GM21737 (cell line): Measurements from ENCODE around the gene B4GALT5.
A peak's percentile ranks its signal among the peaks of the same experiment; 100 is the strongest.
"Not testable (repeated sequence)": the region's sequence is repeated elsewhere in the genome, so short reads cannot be mapped to it uniquely, and the experiment has no call there.

Experiments
- ATAC-seq: cut with Tn5 transposase; IDR thresholded peaks from one replicate; pipeline ENCODE4 v1.9.1; 2021; ENCODE audit warnings: mild to moderate bottlenecking, moderate library complexity; ENCODE audit not compliant: unreplicated experiment

The B4GALT5 gene

GRCh38 chr20:49739042-49739441 lies 25.4 kb upstream of the B4GALT5 start:
- no peak for ATAC-seq

- no peak for ATAC-seq
Observed at GRCh38 chr20:49737260-49737659, 23.6 kb upstream of the B4GALT5 start.

DNA sequence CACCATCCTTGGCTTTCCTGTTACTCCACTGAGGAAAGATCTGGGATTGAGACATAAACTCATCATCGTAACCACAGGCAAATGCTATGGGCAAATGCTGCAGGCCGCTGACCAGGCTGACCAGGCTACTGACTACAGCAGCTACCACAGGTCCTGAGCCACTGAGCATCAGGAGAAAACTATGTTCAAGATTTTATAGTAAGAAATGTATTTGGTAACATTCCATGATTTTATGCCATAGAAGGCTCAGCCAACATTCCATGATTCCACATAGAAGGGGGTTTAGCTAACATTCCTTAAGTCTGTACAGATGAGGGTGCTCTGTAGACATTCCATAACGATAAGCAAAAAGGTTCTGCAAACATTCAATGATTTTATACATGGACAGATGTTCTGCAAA lies 16.1 kb upstream of the B4GALT5 start:
- ATAC-seq: no peak

DNA sequence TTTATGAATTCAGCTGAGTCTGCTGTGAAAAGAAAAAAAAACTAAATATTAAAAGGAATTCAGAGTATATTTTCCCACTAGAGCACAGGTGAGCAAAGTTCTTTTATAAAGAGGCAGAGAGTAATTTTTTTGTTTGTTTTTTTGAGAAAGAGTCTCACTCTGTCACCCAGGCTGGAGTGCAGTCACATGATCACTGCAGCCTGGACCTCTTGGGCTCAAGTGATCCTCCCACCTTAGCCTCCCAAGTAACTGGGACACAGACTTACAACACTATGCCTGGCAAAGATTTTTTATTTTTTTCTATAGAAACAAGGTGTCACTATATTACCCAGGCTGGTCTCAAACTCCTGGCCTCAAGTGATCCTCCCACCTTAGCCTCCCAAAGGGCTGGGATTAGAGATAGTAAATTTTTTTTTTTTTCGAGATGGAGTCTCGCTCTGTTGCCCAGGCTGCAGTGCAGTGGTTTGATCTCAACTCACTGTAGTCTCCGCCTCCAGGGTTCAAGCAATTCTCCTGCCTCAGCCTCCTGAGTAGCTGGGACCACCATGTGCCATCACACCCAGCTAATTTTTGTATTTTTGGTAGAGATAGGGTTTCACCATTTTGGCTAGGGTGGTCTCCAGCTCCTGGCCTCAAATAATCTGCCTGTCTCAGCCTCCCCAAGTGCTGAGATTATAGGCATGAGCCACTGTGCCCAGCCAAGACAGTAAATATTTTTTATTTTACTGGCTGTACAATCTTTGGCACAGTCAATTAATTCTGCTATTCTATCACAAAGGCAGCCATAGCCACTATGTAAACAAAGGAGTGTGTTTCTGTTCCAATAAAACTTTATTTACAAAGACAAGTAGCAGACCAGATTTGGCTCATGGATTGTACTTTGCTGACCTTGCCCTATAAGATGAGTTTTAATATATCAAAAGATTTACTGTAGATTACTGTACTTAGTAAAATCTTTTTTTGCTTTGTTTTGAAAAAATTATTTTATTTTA lies 14.5 kb upstream of the B4GALT5 start:
- no peak for ATAC-seq

- ATAC-seq: no peak
Observed at GRCh38 chr20:49727478-49727877, 13.8 kb upstream of the B4GALT5 start.

DNA sequence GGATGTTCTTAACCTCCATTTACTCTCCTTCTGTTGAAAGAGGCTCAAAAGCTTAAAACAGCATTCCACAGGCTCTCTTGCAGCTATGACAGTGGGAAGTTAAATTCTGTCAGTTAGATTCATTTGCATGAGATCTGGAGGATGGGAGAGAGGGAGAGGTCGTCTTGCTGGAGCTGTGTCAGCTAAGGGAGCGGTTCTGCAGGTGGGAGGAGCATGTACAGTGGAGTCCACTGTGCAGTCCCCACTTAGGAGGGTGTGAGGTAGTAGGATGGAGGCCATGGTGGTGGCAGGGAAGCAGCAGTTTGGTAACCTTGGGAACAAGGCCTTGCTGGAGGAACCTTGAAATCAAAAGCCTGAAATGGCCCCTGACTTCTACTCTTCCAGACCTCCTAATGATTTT lies 12.0 kb upstream of the B4GALT5 start:
- ATAC-seq: no peak

DNA sequence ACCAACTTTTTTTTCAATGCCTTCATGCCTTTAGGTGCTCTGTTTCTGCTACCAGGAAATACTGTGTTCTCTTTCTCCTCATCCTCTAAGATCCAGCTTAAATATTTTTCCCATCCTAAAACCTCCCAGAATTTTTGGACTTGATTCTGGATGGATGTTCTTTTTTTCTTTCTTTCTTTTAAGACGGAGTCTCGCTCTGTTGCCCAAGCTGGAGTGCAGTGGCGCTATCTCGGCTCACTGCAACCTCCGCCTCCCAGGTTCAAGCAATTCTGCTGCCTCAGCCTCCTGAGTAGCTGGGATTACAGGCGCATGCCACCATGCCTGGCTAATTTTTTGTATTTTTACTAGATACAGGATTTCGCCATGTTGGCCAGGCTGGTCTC lies 11.5 kb upstream of the B4GALT5 start:
- ATAC-seq: not testable (repeated sequence)

DNA sequence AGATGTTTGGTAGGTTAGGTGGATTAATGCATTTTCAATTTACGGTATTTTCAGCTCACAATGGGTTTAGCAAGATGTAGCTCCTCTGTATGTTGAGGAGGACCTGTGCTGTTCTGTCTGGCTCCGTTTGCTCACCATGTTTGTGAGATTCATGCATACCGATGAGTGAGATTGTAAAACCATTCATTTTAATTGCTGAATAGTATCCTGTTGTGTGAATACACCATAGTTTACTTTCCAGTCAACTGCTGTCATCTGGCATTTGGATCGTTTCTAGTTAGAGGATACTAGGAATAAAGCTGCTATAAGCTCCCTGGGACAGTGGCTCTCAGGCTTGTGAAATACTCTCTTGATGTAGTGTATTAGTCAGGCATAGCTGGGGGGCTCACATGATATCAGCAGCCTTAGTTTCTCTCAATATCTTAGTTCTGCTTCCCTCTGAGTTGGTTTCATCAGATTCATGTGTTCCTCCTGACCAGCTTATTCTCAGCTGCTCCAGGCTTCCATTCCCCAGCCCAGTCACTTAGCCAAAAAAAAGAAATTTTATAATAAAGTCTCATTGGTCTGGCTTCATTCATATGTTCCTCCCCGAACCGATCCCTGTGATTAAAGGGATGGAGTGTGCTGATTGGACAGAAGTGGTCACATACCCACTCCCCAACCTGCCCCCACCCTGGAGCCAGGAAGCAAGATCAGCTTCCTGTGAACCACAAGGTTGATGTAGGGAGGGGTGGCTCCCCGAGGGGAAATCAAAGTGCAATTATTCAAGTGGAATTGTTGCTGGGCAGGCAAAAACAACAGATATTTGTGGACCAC lies 10.9 kb upstream of the B4GALT5 start:
- ATAC-seq: no peak

DNA sequence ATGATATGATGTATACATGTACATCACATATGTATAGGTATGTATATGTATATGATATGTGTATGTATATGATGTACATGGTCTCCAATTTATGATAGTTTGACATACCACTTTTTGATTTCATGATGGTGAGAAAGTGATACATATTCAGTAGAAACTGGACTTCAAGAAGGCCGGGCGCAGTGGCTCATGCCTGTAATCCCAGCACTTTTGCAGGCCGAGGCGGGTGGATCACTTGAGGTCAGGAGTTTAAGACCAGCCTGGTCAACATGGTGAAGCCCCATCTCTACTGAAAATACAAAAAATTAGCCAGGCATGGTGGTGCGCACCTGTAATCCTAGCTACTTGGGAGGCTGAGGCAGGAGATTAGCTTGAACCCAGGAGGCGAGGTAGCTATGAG lies 10.1 kb upstream of the B4GALT5 start:
- not testable (repeated sequence) for ATAC-seq

DNA sequence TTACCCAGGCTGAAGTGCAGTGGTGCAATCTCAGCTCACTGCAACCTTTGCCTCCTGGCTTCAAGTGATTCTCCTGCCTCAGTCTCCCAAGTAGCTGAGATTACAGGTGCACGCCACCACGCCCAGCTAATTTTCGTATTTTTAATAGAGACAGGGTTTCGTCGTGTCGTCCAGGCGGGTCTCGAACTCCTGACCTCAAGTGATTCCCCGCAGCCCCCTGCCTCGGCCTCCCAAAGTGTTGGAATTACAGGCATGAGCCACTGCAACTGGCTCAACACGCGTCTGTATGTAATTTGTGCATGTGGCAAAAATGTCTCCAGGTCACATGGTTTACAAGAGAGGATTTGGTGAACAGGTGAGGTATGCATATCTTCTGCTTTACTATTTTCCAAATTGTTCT lies 7.6 kb upstream of the B4GALT5 start:
- not testable (repeated sequence) for ATAC-seq

DNA sequence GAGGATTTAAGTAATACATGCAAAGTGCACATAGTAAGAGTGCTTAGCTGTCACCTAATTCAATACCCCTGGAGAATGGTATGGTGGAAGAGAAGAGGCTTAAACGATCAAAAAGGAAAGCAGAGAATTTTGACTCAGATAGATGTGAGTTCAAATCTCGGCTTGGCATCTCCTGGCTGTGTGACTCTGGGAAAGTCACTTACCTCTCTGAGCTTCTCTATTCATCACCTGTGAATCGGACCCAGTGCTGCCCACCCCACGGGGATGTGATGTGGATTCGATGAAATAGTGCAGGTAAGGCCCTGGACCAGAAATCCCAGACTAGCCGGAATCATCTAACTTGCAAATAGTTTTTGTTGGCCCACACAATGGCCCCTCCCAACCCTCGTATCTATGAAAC lies 1.8 kb upstream of the B4GALT5 start:
- no peak for ATAC-seq

DNA sequence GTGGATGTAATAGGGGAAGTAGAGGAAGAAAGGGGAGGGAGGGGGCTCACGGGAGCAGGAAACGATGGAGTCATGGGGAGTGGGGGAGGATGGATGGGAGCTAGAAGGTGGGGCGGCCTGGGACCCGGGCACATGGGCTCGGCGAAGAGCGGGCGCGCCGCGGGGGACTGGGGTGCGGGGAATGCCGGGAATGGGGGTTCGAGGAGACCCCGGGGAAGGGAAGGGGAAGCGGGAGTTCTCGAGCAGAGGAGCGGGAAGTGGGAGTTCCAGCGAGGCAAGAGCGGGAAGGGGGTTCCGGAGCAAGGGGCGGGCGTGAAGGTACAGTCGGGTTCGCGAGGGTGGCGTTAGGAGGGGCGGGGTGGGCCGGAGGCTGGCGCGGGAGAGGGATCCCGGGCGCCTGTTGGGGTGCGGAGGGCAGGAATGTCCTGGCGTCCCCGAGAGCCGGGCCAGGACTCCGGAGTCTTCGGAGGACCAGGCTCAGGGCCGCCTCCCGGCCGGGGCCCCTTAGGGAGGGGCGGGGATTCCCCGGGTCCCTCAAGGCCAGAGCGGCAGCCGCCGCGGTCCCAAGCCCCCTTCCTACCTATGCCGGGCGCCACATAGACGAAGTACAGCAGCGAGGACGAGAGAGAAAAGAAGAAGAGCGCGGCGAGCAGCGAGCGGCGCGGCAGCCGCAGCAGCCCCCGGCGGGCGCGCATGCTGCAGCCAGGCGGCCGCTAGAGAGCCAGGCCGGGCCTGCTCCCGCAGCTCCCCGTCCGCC lies 504 bp downstream of the B4GALT5 start:
- ATAC-seq: peak; percentile 41

DNA sequence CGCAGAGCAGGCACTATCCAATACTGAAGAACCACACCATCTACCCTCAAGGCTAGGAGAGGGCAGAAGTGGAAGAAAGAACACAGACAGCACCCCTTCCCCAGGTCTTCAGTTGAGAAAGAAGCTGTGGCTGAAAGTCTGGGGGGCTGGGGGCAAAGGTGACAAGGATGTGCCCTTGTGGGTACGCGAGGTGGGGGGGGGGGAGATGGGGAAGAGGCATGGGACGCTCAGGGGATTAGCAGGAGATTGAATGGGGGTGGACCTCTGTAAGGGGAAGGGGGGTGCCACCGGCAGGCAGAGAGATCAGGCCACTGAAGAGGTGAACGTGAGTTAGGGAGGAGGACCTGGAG lies 1.1 kb downstream of the B4GALT5 start:
- no peak for ATAC-seq

DNA sequence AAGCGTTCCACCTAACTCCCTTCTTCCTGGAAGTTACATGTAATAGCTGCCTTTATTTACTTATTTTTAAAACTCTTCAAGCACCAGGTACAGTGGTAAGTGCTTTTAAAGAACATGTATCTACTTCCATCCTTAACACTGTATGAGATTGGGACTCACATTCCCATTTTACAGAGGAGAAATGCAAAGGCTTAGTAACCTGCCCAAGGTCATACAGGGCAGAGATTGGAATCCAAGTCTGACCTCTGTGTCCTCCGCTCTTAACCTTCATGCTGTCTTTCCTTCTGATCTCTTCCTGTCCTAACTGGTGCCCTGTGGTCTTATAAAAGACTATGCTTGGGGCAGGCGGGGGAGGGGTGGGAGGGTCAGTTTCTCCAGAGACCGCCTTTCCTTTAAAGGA lies 1.6 kb downstream of the B4GALT5 start:
- ATAC-seq: no peak

DNA sequence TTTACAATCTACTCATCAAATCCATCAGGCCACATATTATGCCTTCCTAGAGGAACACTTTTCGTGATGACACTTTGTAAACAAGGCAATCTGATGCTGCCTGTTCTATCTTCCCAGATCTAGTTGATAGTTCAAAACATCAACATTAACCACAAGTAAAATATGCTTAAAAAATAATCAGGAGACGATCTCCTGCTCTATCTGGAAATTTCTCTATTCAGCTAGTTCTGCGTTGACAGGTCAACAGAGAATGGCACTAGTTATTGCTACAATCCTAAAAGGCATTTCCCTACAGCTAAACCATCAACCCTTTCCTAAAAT lies 2.1 kb downstream of the B4GALT5 start:
- no peak for ATAC-seq

GRCh38 chr20:49710971-49711666 lies 2.6 kb downstream of the B4GALT5 start:
- no peak for ATAC-seq

GRCh38 chr20:49707118-49707517 lies 6.6 kb downstream of the B4GALT5 start:
- no peak for ATAC-seq

GRCh38 chr20:49706630-49707091 lies 7.0 kb downstream of the B4GALT5 start:
- no peak for ATAC-seq

DNA sequence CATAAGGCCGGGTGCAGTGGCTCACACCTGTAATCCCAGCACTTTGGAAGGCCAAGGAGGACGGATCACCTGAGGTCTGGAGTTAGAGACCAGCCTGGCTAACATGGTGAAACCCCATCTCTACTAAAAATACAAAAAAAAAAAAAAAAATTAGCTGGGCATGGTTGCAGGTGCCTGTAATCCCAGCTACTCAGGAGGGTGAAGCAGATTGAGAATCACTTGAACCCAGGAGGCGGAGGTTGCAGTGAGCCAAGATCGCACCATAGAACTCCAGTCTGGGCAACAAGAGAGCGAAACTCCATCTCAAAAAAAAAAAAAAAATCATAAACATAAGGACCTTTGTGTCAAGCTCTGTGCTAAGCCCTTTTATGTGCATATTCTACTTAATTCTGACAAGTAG lies 7.8 kb downstream of the B4GALT5 start:
- not testable (repeated sequence) for ATAC-seq

DNA sequence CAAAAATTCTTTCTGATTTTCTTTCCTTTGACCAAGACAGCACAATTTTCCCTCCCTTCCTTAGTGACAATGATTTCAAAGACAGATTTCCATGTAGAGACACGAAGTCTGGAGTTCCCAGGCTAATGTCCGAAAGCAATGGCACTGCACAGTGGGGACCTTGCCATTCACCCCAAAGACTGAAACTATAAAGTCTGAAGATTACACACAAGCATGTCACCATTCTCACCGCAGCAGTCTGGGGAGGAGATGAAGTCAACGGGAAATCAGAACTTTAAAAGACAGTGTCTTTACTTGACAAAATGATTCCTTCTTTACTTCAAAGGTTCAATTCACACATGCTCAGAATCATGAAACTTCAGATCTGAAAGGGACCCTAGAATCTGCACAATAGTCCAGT lies 8.3 kb downstream of the B4GALT5 start:
- no peak for ATAC-seq

- ATAC-seq: no peak
Observed at GRCh38 chr20:49704932-49705336, 8.7 kb downstream of the B4GALT5 start.
